Body of pancreas (tissue), 4 donors: Measurements from ENCODE around the gene CACNG6.

Source experiments
- POLR2A ChIP-seq, 3 donors: fragments of 450-650 bp; IDR thresholded peaks; one replicate each; pipeline ENCODE4 v1.6.1; 2016; ENCODE audit warnings: antibody characterized with exemption in 3 of 3, mild to moderate bottlenecking in 2 of 3
- TF ChIP-seq, protein P1 (sequence below), 7 experiments: fragments of 450-650 bp in 4 of 7; fragments of 200-600 bp in 3 of 7; sonication (generic) in 3 of 7; IDR thresholded peaks; one replicate each; pipeline ENCODE4 v1.5.1; 2016 to 2019; ENCODE audit warnings: antibody characterized with exemption in 7 of 7

DNA sequence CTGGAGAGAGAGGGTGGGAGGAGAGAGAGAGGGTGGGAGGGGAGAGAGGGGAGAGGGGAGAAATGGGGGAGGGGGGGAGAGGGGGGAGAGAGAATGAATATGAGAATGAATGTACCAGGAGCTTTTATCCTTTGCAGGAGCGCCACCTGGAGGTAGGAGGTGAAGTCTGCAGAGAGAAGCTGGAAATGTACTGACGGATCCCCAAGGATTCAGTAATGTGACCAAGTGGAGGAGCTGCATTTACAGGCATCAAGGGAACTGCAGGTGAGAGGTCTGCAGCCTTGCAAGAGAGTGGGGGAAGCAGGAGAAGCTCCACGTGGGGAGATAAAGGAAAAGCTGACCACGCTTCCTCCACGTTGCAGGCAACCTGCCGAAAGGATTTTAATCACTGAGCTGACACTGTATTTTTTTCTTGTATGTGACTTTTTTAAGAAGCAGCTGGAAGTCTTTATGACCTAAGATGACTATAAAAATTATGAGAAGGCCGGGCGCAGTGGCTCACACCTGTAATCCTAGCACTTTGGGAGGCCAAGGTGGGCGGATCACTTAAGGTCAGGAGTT is 38.6 kb downstream of the CACNG6 start:
- no peak for TF ChIP-seq POLR2A (IDR thresholded peaks at IDR 0.05)
- TF ChIP-seq, protein P1, sequence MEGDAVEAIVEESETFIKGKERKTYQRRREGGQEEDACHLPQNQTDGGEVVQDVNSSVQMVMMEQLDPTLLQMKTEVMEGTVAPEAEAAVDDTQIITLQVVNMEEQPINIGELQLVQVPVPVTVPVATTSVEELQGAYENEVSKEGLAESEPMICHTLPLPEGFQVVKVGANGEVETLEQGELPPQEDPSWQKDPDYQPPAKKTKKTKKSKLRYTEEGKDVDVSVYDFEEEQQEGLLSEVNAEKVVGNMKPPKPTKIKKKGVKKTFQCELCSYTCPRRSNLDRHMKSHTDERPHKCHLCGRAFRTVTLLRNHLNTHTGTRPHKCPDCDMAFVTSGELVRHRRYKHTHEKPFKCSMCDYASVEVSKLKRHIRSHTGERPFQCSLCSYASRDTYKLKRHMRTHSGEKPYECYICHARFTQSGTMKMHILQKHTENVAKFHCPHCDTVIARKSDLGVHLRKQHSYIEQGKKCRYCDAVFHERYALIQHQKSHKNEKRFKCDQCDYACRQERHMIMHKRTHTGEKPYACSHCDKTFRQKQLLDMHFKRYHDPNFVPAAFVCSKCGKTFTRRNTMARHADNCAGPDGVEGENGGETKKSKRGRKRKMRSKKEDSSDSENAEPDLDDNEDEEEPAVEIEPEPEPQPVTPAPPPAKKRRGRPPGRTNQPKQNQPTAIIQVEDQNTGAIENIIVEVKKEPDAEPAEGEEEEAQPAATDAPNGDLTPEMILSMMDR (IDR thresholded peaks at IDR 0.05): peak; percentile 15 to 49 (median 46)
